A549 (cell line): ENCODE measurements around the gene LDLRAD4.
"Not testable (repeated sequence)": the region's sequence is repeated elsewhere in the genome, so short reads cannot be mapped to it uniquely, and the experiment has no call there.

Source experiments
- CTCF ChIP-seq: fragments of >200 bp; sonication (Bioruptor Twin); formaldehyde crosslinking; IDR thresholded peaks from 3 replicates; pipeline ENCODE4 v1.5.1; 2016
- HOXA7 ChIP-seq: fragments of 250-450 bp; sonication (Bioruptor Pico); IDR thresholded peaks from 2 replicates; pipeline ENCODE4 v1.5.0; 2020; ENCODE audit warnings: mild to moderate bottlenecking, moderate library complexity
- KDM1A ChIP-seq: fragments of 200-600 bp; sonication (generic); IDR thresholded peaks from 2 replicates; pipeline ENCODE4 v1.6.1; 2016; ENCODE audit warnings: low read depth, mild to moderate bottlenecking
- MAFK ChIP-seq: fragments of 450-650 bp; IDR thresholded peaks from 2 replicates; pipeline ENCODE4 v1.6.1; 2014; ENCODE audit not compliant: partially characterized antibody
- PHF8 ChIP-seq: fragments of 200-600 bp; sonication (generic); IDR thresholded peaks from 2 replicates; pipeline ENCODE4 v1.6.1; 2016; ENCODE audit warnings: low read depth, mild to moderate bottlenecking, antibody characterized with exemption, moderate library complexity, borderline replicate concordance
- POLR2A ChIP-seq: IDR thresholded peaks from 2 replicates; pipeline ENCODE4 v1.6.1; 2012; ENCODE audit warnings: mild to moderate bottlenecking, low read length
- REST ChIP-seq: fragments of 200-600 bp; sonication (generic); IDR thresholded peaks from 2 replicates; pipeline ENCODE4 v1.6.1; 2016; ENCODE audit warnings: antibody characterized with exemption, mild to moderate bottlenecking, moderate library complexity

DNA sequence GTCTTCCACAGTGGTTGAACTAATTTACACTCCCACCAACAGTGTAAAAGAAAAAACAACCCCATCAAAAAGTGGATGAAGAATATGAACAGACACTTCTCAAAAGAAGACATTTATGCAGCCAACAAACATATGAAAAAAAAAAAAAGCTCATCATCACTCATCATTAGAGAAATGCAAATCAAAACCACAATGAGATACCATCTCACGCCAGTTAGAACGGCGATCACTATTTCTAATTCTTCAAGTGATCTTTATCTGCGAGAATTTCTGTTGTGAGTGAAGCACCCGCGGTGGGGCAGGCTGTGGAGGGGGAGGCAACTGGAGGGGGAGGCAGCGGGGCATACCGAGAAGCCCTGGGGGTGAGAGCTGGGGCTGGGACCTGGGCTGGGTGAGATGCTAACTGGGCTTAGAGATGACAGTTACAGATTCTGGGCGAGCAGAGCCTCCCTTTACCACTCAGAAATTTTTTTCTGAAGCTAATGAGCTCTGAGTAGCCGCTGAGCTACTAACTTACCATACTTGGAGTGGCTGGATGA lies 389.5 kb downstream of the LDLRAD4 start:
- not testable (repeated sequence) for TF ChIP-seq POLR2A; CTCF; KDM1A; MAFK; HOXA7 (CRISPR knock-in tag); PHF8; REST
